ENCODE data around the gene ERI2.

DNA sequence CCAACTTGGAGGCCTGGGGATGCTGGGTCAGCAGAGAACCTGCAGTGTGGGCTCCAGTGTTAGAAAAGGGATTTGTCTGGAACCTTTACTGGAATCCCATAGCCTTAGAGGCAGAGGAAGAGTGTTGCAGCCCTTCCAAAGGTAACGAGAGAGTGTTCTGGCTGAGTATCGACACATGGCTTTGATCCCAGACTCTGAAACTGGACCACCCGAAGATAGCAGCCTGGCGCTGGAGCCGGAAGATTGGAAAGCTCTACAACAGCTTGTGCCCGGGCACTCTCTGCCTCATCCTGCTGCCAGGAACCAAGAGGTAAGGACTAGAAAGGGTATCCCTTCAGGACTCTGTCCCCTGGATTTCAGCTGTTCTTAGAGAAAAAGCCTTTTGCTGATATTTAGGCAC is 39.8 kb upstream of the ERI2 start:
- TF ChIP-seq, protein P1, sequence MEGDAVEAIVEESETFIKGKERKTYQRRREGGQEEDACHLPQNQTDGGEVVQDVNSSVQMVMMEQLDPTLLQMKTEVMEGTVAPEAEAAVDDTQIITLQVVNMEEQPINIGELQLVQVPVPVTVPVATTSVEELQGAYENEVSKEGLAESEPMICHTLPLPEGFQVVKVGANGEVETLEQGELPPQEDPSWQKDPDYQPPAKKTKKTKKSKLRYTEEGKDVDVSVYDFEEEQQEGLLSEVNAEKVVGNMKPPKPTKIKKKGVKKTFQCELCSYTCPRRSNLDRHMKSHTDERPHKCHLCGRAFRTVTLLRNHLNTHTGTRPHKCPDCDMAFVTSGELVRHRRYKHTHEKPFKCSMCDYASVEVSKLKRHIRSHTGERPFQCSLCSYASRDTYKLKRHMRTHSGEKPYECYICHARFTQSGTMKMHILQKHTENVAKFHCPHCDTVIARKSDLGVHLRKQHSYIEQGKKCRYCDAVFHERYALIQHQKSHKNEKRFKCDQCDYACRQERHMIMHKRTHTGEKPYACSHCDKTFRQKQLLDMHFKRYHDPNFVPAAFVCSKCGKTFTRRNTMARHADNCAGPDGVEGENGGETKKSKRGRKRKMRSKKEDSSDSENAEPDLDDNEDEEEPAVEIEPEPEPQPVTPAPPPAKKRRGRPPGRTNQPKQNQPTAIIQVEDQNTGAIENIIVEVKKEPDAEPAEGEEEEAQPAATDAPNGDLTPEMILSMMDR (IDR thresholded peaks at IDR 0.05): no peak
- TF ChIP-seq POLR2A (IDR thresholded peaks at IDR 0.05): no peak

All from heart left ventricle (tissue), 13 donors.